Hematopoietic multipotent progenitor cell treated with erythropoietin and hydrocortisone succinate and interleukin-3 and kit ligand, for 8 days (in vitro differentiated cells): ENCODE results near the gene TTYH3.
"Not testable (repeated sequence)": the region's sequence is repeated elsewhere in the genome, so short reads cannot be mapped to it uniquely, and the experiment has no call there.

Experiments
- DNase-seq: peaks from one replicate; pipeline ENCODE4 v3.0.0-alpha.2; 2015

The TTYH3 gene

GRCh38 chr7:2631946-2632732 lies at the start of gene TTYH3:
TTYH3 (plus strand) TSS chr7:2631986; CDS start chr7:2632156, 170 bp downstream.
- DNase-seq: no peak

- DNase-seq: no peak
Measured at GRCh38 chr7:2582006-2582735, 49.6 kb upstream of the TTYH3 start.

GRCh38 chr7:2583798-2584580 lies 47.8 kb upstream of the TTYH3 start:
- DNase-seq: no peak

- DNase-seq: no peak
Measured at GRCh38 chr7:2585446-2585845, 46.3 kb upstream of the TTYH3 start.

- DNase-seq: no peak
Measured at GRCh38 chr7:2586326-2587020, 45.3 kb upstream of the TTYH3 start.

GRCh38 chr7:2587134-2587533 lies 44.7 kb upstream of the TTYH3 start:
- no peak for DNase-seq

- no peak for DNase-seq
Measured at GRCh38 chr7:2587778-2588177, 44.0 kb upstream of the TTYH3 start.

GRCh38 chr7:2589341-2589740 lies 42.4 kb upstream of the TTYH3 start:
- no peak for DNase-seq

GRCh38 chr7:2589941-2590340 lies 41.8 kb upstream of the TTYH3 start:
- not testable (repeated sequence) for DNase-seq

- no peak for DNase-seq
Measured at GRCh38 chr7:2592375-2592865, 39.4 kb upstream of the TTYH3 start.

GRCh38 chr7:2593036-2593727 lies 38.6 kb upstream of the TTYH3 start:
- no peak for DNase-seq

- DNase-seq: no peak
Measured at GRCh38 chr7:2594599-2594998, 37.2 kb upstream of the TTYH3 start.

- no peak for DNase-seq
Measured at GRCh38 chr7:2595258-2595860, 36.4 kb upstream of the TTYH3 start.

GRCh38 chr7:2596464-2597272 lies 35.1 kb upstream of the TTYH3 start:
- no peak for DNase-seq

- no peak for DNase-seq
Measured at GRCh38 chr7:2597273-2597640, 34.5 kb upstream of the TTYH3 start.

GRCh38 chr7:2598154-2598823 lies 33.5 kb upstream of the TTYH3 start:
- DNase-seq: no peak

- no peak for DNase-seq
Measured at GRCh38 chr7:2601065-2601464, 30.7 kb upstream of the TTYH3 start.

- no peak for DNase-seq
Measured at GRCh38 chr7:2601907-2602306, 29.9 kb upstream of the TTYH3 start.

- DNase-seq: no peak
Measured at GRCh38 chr7:2602406-2603043, 29.3 kb upstream of the TTYH3 start.
